Gastroesophageal sphincter (tissue), 4 donors: Measurements from ENCODE around the gene RALY. TPM values are rescaled to one million over a fixed set of nuclear protein-coding genes. Genes with fewer than 3 reads are reported as not detected.

Source experiments
- ATAC-seq: fragments of 150-250 bp; one replicate; pipeline ENCODE4 v1.9.1; 2016; ENCODE audit warnings: mild to moderate bottlenecking, moderate library complexity
- H3K27ac ChIP-seq, 4 donors: fragments of 200-600 bp; sonication (generic) in 3 of 4; 1 replicate in 3 of 4; 2 replicates in 1 of 4; pipeline ENCODE4 v1.5.1; 2016 to 2019
- H3K27me3 ChIP-seq: fragments of 200-600 bp; sonication (generic); one replicate; pipeline ENCODE4 v1.5.1; 2019
- H3K36me3 ChIP-seq, 2 donors: fragments of 200-600 bp; sonication (generic); one replicate each; pipeline ENCODE4 v1.5.1; 2019; ENCODE audit warnings: control low read depth in 1 of 2
- H3K4me1 ChIP-seq, 3 donors: fragments of 200-600 bp; sonication (generic); 1 replicate in 2 of 3; 2 replicates in 1 of 3; pipeline ENCODE4 v1.5.1; 2016 to 2019; ENCODE audit warnings: control low read depth in 2 of 3
- H3K4me3 ChIP-seq, 2 donors: fragments of 200-600 bp; sonication (generic); one replicate each; pipeline ENCODE4 v1.5.1; 2019; ENCODE audit warnings: mild to moderate bottlenecking in 1 of 2, moderate library complexity in 1 of 2
- H3K9me3 ChIP-seq, 3 donors: fragments of 200-600 bp; sonication (generic); one replicate each; pipeline ENCODE4 v1.5.1; 2017 to 2019; ENCODE audit warnings: control low read depth in 2 of 3
- EP300 ChIP-seq: sonication (generic); formaldehyde crosslinking; IDR thresholded peaks from one replicate; pipeline ENCODE4 v1.6.1; 2017; ENCODE audit warnings: antibody characterized with exemption, mild to moderate bottlenecking
- POLR2A ChIP-seq, 2 donors: fragments of 450-650 bp; IDR thresholded peaks; one replicate each; pipeline ENCODE4 v1.6.1; 2017; ENCODE audit warnings: antibody characterized with exemption in 2 of 2, mild to moderate bottlenecking in 2 of 2, moderate library complexity in 1 of 2
- POLR2AphosphoS5 ChIP-seq: sonication (generic); formaldehyde crosslinking; IDR thresholded peaks from one replicate; pipeline ENCODE4 v1.6.1; 2017; ENCODE audit warnings: antibody characterized with exemption
- WGBS, 2 donors: methylation state at CpG; one replicate each; pipeline ENCODE4 v1.1.5; 2018; ENCODE audit warnings: low coverage in 1 of 2; 5-methylcytosine and 5-hydroxymethylcytosine counted together
- total RNA-seq, 4 donors: library from RNA; depleted of rRNA; stranded (reverse); fragments of >200 nt; gene quantifications; one replicate each; pipeline ENCODE4 v1.1.0, GENCODE V29; 2016
- TF ChIP-seq, protein P1 (sequence below), 4 experiments: fragments of 200-600 bp in 2 of 4; fragments of 450-650 bp in 2 of 4; sonication (generic) in 1 of 4; IDR thresholded peaks; one replicate each; pipeline ENCODE4 v1.5.1; 2017 to 2019; ENCODE audit warnings: antibody characterized with exemption in 4 of 4, mild to moderate bottlenecking in 2 of 4, moderate library complexity in 2 of 4

RALY gene
- total RNA-seq, 4 donors from 2014 or later: 76.6 to 124 (median 98.8) TPM

DNA sequence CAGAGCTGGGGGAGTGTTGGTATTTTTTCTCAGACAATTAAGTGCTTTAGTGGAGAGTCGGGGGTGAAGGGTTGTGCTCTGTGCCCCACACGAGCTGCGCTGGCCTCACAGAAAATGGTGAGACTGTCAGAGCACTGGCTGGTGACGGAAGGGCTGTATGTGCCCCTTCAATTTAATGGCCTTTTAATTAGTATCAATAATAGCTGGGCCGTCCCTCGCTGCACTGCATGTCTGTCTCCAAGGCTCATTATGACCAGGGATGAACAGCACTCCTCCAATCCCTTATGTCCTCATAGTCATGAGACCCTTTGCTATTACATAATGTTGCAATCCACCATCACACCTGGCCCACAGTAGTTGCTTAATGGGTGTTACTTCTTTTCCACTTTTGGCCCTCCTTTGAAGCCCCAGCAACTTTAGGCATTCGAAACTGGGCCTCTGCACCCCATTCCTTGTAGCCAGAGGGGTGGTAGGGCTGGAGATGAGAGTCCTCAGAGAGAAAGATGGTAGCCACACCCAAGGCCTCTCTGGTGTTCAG lies 9.5 kb upstream of the RALY start:
- no peaks in the 10 kb centered on the region for H3K9me3 ChIP-seq
- H3K4me1 ChIP-seq: no peaks in the 10 kb centered on the region
- no peaks in the 10 kb centered on the region for H3K36me3 ChIP-seq
- no peak for ATAC-seq
- H3K27ac ChIP-seq: no peak overlapping the region
- H3K27me3 ChIP-seq: no peaks in the 10 kb centered on the region
- H3K4me3 ChIP-seq: no peak overlapping the region
- TF ChIP-seq, protein P1, sequence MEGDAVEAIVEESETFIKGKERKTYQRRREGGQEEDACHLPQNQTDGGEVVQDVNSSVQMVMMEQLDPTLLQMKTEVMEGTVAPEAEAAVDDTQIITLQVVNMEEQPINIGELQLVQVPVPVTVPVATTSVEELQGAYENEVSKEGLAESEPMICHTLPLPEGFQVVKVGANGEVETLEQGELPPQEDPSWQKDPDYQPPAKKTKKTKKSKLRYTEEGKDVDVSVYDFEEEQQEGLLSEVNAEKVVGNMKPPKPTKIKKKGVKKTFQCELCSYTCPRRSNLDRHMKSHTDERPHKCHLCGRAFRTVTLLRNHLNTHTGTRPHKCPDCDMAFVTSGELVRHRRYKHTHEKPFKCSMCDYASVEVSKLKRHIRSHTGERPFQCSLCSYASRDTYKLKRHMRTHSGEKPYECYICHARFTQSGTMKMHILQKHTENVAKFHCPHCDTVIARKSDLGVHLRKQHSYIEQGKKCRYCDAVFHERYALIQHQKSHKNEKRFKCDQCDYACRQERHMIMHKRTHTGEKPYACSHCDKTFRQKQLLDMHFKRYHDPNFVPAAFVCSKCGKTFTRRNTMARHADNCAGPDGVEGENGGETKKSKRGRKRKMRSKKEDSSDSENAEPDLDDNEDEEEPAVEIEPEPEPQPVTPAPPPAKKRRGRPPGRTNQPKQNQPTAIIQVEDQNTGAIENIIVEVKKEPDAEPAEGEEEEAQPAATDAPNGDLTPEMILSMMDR (IDR thresholded peaks at IDR 0.05): no peak
- TF ChIP-seq POLR2A (IDR thresholded peaks at IDR 0.05) (no peak), POLR2AphosphoS5 (no peak), EP300 (no peak)
- WGBS, 2 donors: 53 to 60% methylated on average over 3 to 4 of the region's 7 CpGs

DNA sequence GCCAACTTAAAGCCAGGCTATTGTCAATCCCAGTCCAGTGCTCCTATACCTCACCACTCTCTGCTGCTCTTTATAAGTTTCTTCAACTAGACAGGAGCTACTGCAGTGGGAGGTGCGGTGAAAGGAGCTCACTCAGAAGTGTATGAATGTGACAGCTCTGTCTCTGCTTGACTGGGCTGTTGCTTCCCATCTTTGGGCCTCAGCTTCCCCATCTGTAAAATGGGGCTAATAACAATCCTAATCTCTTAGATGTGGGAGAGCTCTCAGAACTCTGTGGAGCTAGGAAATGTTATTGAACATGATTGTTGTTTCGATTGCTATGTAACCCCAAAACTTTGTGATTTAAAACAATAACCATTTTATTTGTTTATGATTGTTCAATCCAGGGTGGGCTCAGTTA lies 8.4 kb upstream of the RALY start:
- no peak overlapping the region for H3K27ac ChIP-seq
- no peak overlapping the region for H3K4me3 ChIP-seq
- H3K27me3 ChIP-seq: no peaks in the 10 kb centered on the region
- no peaks in the 10 kb centered on the region for H3K36me3 ChIP-seq
- no peaks in the 10 kb centered on the region for H3K4me1 ChIP-seq
- no peaks in the 10 kb centered on the region for H3K9me3 ChIP-seq
- ATAC-seq: no peak
- WGBS, 2 donors: 100% methylated on average over 2 of the region's 2 CpGs; no CpG with 5 or more reads in 1 of the 2 donors
- TF ChIP-seq, protein P1 (IDR thresholded peaks at IDR 0.05): no peak
- TF ChIP-seq POLR2A (IDR thresholded peaks at IDR 0.05) (no peak), POLR2AphosphoS5 (no peak), EP300 (no peak)

DNA sequence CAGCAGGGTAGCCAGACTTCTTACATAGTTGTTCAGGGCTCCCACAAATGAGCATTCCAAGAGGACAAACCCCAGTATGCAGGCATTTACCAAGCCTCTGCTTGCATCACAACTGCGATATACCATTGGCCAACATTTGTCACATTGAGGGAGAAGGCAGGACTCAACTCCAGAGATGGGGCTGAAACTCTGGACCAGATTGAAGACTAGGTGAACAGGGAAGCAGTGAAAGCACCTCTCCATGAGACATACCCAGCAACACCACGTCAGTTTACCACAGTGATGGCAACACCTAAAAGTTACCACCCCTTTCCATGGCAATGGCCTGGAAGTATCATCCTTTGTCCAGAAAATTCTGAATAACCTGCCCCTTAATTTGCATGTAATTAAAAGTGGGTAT lies 7.9 kb upstream of the RALY start:
- Histone ChIP-seq H3K4me3 (no peak overlapping the region), H3K27ac (no peak overlapping the region), H3K27me3 (no peaks in the 10 kb centered on the region), H3K36me3 (no peaks in the 10 kb centered on the region), H3K4me1 (no peaks in the 10 kb centered on the region), H3K9me3 (no peaks in the 10 kb centered on the region)
- 0% methylated on average over 1 of the region's 2 CpGs; no CpG with 5 or more reads in 1 of the 2 donors for WGBS, 2 donors
- ATAC-seq: no peak
- TF ChIP-seq POLR2AphosphoS5 (no peak), POLR2A (IDR thresholded peaks at IDR 0.05) (no peak), EP300 (no peak)
- TF ChIP-seq, protein P1 (IDR thresholded peaks at IDR 0.05): no peak

DNA sequence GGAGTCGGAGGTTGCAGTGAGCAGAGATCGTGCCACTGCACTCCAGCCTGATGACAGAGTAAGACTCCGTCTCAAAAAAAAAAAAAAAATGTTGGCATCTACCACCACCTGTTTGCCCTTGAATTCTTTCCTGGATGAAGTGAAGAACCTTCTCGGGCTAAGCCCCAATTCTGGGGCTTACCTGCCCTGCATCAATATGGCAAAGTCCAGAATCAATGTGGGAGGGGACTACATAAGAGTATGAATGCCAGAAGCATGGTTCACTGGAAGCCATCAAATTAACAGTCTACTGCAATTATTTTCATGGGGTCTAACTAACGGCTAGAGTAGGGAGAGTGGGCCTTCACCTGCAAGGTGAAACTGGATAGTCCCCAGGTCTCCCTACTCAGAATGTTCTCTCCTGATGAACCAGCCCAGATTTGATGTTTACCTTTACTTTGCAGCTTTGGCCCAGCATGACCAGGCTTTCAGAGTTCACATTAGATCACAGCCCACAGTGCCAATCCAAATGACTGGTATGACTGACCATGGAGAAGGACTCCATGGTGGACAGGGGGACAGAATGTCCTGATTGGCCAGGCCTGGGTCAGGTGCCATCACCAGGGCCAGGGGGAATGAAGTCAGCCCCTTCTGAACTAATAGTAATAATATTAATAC lies 7.0 kb upstream of the RALY start:
- H3K4me1 ChIP-seq: peaks cover 0 to 4% (median 0%) of the 10 kb centered on the region in 3 donors
- no peak overlapping the region for H3K27ac ChIP-seq
- H3K27me3 ChIP-seq: no peaks in the 10 kb centered on the region
- 100% methylated on average over 1 to 3 of the region's 5 CpGs for WGBS, 2 donors
- H3K9me3 ChIP-seq: no peaks in the 10 kb centered on the region
- no peaks in the 10 kb centered on the region for H3K36me3 ChIP-seq
- ATAC-seq: no peak
- TF ChIP-seq, protein P1 (IDR thresholded peaks at IDR 0.05): no peak
- TF ChIP-seq EP300 (no peak), POLR2AphosphoS5 (no peak), POLR2A (IDR thresholded peaks at IDR 0.05) (no peak)
- H3K4me3 ChIP-seq: no peak overlapping the region

DNA sequence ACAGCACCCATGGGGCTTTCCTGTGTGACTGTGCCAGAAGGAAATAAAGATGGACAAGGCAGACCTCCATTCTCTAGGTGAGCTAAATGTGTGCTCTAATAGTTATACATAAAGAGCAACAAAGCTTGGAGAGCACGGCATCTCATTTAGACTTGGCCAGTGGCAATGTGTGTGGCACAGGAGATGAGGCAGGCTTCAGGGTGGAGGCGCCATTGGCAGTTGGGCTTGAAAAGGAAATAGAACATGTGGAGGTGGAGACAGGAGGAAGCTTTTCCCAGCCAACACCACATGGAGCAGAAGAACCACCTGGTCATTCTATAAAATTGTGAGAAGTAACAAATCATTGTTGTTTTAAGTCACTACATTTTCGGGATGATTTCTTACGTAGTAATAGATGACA lies 3.6 kb upstream of the RALY start:
- Histone ChIP-seq H3K4me1 (peaks cover 0 to 18% (median 4%) of the 10 kb centered on the region in 3 donors), H3K27ac (no peak overlapping the region), H3K36me3 (no peaks in the 10 kb centered on the region), H3K9me3 (no peaks in the 10 kb centered on the region), H3K4me3 (no peak overlapping the region), H3K27me3 (no peaks in the 10 kb centered on the region)
- ATAC-seq: no peak
- WGBS, 2 donors: 86 to 91% methylated on average over 3 to 4 of the region's 4 CpGs
- TF ChIP-seq EP300 (no peak), POLR2A (IDR thresholded peaks at IDR 0.05) (no peak), POLR2AphosphoS5 (no peak)
- TF ChIP-seq, protein P1 (IDR thresholded peaks at IDR 0.05): no peak
